Hematopoietic multipotent progenitor cell (in vitro differentiated cells): ENCODE data around the gene FCRL2. TPM values are rescaled to one million over a fixed set of nuclear protein-coding genes. Genes with fewer than 3 reads are reported as not detected.

Experiments
- total RNA-seq: library from RNA; depleted of rRNA; stranded (reverse); fragments of >200 nt; gene quantifications from one replicate; pipeline ENCODE4 v1.2.3, GENCODE V29; 2012

The FCRL2 gene
- total RNA-seq, 1 donor, result under 0.01 TPM

Other genes starting within 250 kb of the FCRL2 start
- gene FCRL5, start 224.6 kb downstream of the FCRL2 start, total RNA-seq, result 1.1 TPM
- gene FCRL4, start 179.0 kb downstream of the FCRL2 start, total RNA-seq, result not detected
- gene FCRL3, start 76.4 kb downstream of the FCRL2 start, total RNA-seq, result 0.54 TPM
- gene FCRL1, start 43.0 kb upstream of the FCRL2 start, total RNA-seq, result 3.2 TPM
- gene CD5L, start 64.7 kb upstream of the FCRL2 start, total RNA-seq, result not detected
- 0.54 TPM for gene KIRREL1, start 216.5 kb upstream of the FCRL2 start, total RNA-seq